Neuronal stem cell (in vitro differentiated cells): ENCODE results near the gene THBS3.
A peak's percentile ranks its signal among the peaks of the same experiment; 100 is the strongest.

Experiments used
- DNase-seq: peaks from one replicate; pipeline ENCODE4 v3.0.0-alpha.2; 2013; ENCODE audit warnings: low spot score
- H2AFZ ChIP-seq: one replicate; pipeline ENCODE4 v1.6.1; 2013; ENCODE audit warnings: mild to moderate bottlenecking, low read length, inconsistent platforms
- H2AK5ac ChIP-seq: 2 replicates; pipeline ENCODE4 v1.6.1; 2013; ENCODE audit warnings: low read depth, mild to moderate bottlenecking, inconsistent platforms, low read length, moderate library complexity, mixed read lengths
- H2BK120ac ChIP-seq: 2 replicates; pipeline ENCODE4 v1.6.1; 2013; ENCODE audit warnings: low read depth, mild to moderate bottlenecking, inconsistent platforms, low read length, moderate library complexity, mixed read lengths
- H2BK12ac ChIP-seq: one replicate; pipeline ENCODE4 v1.6.1; 2013; ENCODE audit warnings: low read length, inconsistent platforms
- H2BK15ac ChIP-seq: 2 replicates; pipeline ENCODE4 v1.6.1; 2013; ENCODE audit warnings: mild to moderate bottlenecking, low read length, inconsistent platforms, mixed read lengths
- H2BK5ac ChIP-seq: one replicate; pipeline ENCODE4 v1.6.1; 2013; ENCODE audit warnings: inconsistent platforms, mild to moderate bottlenecking, low read length, moderate library complexity
- H3K14ac ChIP-seq: one replicate; pipeline ENCODE4 v1.6.1; 2013; ENCODE audit warnings: low read length, inconsistent platforms
- H3K18ac ChIP-seq: 2 replicates; pipeline ENCODE4 v1.6.1; 2013; ENCODE audit warnings: low read length, inconsistent platforms
- H3K23ac ChIP-seq: 2 replicates; pipeline ENCODE4 v1.6.1; 2013; ENCODE audit warnings: low read depth, mild to moderate bottlenecking, mixed read lengths, low read length, inconsistent platforms; ENCODE audit not compliant: poor library complexity
- H3K27ac ChIP-seq: replicated peaks from 3 replicates; pipeline ENCODE4 v1.5.1; 2013; ENCODE audit warnings: low read length, inconsistent platforms
- H3K27me3 ChIP-seq, 3 experiments: 2 replicates each; pipeline ENCODE4 v1.6.1; 2013; ENCODE audit warnings: low read length in 3 of 3, mild to moderate bottlenecking in 2 of 3, inconsistent platforms in 1 of 3, low read depth in 1 of 3, mixed read lengths in 1 of 3, moderate library complexity in 1 of 3; ENCODE audit not compliant: control insufficient read depth in 3 of 3, insufficient read depth in 3 of 3
- H3K36me3 ChIP-seq, 2 donors: replicated peaks in 1 of 2; 2 replicates each; pipeline ENCODE4 v1.6.1; 2013; ENCODE audit warnings: low read length in 2 of 2; ENCODE audit not compliant: control insufficient read depth in 2 of 2, insufficient read depth in 2 of 2
- H3K4ac ChIP-seq: 2 replicates; pipeline ENCODE4 v1.6.1; 2013; ENCODE audit warnings: inconsistent platforms, mild to moderate bottlenecking, low read length, moderate library complexity
- H3K4me1 ChIP-seq, 2 donors: 1 replicate in 1 of 2; 2 replicates in 1 of 2; pipeline ENCODE4 v1.6.1; 2013; ENCODE audit warnings: low read length in 2 of 2, low read depth in 1 of 2; ENCODE audit not compliant: control insufficient read depth in 2 of 2, insufficient read depth in 1 of 2
- H3K4me2 ChIP-seq: one replicate; pipeline ENCODE4 v1.6.1; 2013; ENCODE audit warnings: mild to moderate bottlenecking, low read length, inconsistent platforms; ENCODE audit not compliant: insufficient read depth, poor library complexity, severe bottlenecking
- H3K4me3 ChIP-seq, 2 donors: 2 replicates each; pipeline ENCODE4 v1.5.1; 2013; ENCODE audit warnings: low read length in 2 of 2, mild to moderate bottlenecking in 2 of 2, inconsistent platforms in 1 of 2, moderate library complexity in 1 of 2
- H3K79me1 ChIP-seq: one replicate; pipeline ENCODE4 v1.6.1; 2013; ENCODE audit warnings: low read depth, mild to moderate bottlenecking, inconsistent platforms, low read length, moderate library complexity
- H3K9ac ChIP-seq: one replicate; pipeline ENCODE4 v1.6.1; 2013; ENCODE audit warnings: mild to moderate bottlenecking, low read depth, low read length, inconsistent platforms; ENCODE audit not compliant: poor library complexity
- H3K9me3 ChIP-seq, 2 donors: replicated peaks in 1 of 2; 2 replicates each; pipeline versions ENCODE3 to v1.6.1; 2013; ENCODE audit warnings: low read length in 2 of 2, mild to moderate bottlenecking in 2 of 2, inconsistent platforms in 1 of 2, low read depth in 1 of 2, mixed read lengths in 1 of 2, moderate library complexity in 1 of 2; ENCODE audit not compliant: control insufficient read depth in 2 of 2, insufficient read depth in 1 of 2
- H4K8ac ChIP-seq: one replicate; pipeline ENCODE4 v1.6.1; 2013; ENCODE audit warnings: low read depth, mild to moderate bottlenecking, inconsistent platforms, low read length, moderate library complexity
- H4K91ac ChIP-seq: one replicate; pipeline ENCODE4 v1.6.1; 2013; ENCODE audit warnings: low read length, low read depth, mild to moderate bottlenecking, inconsistent platforms; ENCODE audit not compliant: poor library complexity
- WGBS, 2 donors: extraction: QIAGEN DNeasy Blood & Tissue Kit; methylation state at CpG; one replicate each; pipeline ENCODE4 v1.1.7; 2013; ENCODE audit warnings: missing lambda C conversion rate in 2 of 2, mixed read lengths in 1 of 2; ENCODE audit not compliant: insufficient read length in 2 of 2, insufficient replicate concordance in 1 of 2; ENCODE audit errors: extremely low coverage in 2 of 2; 5-methylcytosine and 5-hydroxymethylcytosine counted together

The THBS3 gene

DNA sequence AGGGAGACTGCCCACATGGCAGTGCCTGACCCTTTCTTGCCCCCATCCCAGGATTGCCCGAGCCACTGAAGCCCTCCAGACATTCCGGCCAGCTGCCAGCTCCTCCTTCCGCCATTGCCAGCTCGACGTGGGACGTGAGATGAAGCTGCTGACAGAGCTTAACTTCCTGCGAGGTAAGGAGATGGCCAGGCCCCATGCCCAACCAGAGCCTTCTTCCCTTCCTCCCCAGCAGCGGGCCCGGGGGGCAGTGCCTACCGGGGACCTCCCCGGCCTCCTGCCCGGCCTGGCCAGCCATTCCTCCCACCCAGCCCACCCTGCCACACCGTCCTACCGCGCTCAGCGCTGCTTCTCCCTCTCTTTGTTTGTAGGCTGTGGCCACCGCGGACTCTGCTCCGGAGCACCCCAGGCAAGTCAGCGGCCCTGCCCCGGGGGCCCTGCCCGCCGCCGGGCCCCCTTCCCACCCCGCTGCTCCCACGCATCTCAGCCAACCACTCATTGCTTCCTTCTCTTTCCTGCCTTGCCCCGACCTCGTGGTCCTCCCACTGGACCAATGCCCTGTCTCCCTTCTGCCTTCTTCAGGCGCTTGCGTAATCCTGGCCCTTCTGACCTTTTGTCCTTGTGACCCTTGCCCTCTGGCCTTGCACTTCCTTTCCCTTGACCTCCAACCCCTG lies 29.1 kb downstream of the THBS3 start:
- Histone ChIP-seq H3K23ac (no peak overlapping the region), H3K27ac (no peak overlapping the region), H3K4me1 (peaks cover 9 to 13% of the 10 kb centered on the region in 2 donors), H2BK15ac (no peak overlapping the region), H3K4me3 (no peak overlapping the region), H3K4ac (no peak overlapping the region), H2BK5ac (no peak overlapping the region), H2BK12ac (no peak overlapping the region), H2AFZ (no peak overlapping the region), H4K8ac (no peak overlapping the region), H2BK120ac (no peak overlapping the region), H3K27me3 (no peaks in the 10 kb centered on the region), H3K9ac (no peak overlapping the region), H3K36me3 (peaks cover 27 to 34% of the 10 kb centered on the region in 2 donors), H2AK5ac (no peak overlapping the region), H4K91ac (no peak overlapping the region), H3K18ac (no peak overlapping the region), H3K4me2 (no peak overlapping the region), H3K9me3 (no peaks in the 10 kb centered on the region), H3K14ac (no peak overlapping the region), H3K79me1 (peaks cover 14% of the 10 kb centered on the region)
- DNase-seq = no peak
- WGBS, 2 donors = no CpG with 5 or more reads among the region's 30 CpGs

GRCh38 chr1:155177918-155178281 lies 29.8 kb downstream of the THBS3 start:
- H2BK15ac ChIP-seq = no peak overlapping the region
- no CpG with 5 or more reads among the region's 9 CpGs for WGBS, 2 donors
- DNase-seq = no peak

DNA sequence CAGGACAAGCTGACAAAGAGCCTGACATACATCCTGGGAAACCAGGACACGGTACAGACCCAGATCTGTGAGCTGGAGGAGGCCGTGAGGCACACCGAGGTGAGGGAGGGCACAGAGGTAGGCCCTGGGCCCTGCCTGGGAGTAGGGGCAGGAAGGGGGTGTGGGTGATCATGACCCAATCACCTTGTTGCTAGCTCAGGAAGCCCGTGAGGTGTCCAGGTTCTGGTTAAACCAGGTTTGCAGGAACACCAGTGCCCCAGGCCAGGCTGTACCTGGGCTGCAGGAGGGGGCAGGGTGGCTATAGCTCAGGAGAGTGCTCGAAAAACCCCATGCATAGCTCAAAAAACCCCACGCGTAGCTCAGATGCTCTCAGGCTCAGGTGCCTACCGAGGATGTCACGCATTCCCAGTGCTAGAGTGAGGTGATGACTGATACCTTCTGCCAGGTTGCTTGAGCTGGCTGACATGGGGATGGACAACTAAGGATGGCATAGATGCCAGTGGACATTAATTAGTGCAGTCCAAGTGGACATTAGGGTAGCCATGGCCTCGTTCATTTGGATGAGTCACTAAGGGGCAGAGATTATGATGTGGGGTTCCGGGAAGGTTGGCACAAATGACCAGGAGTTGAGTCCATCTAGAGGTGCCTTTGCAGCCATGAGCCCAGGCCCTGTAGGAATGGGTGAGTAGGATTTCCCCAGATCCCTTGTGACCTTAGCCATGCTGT lies 30.3 kb downstream of the THBS3 start:
- no peak overlapping the region for H2AK5ac ChIP-seq
- no peak overlapping the region for H3K9ac ChIP-seq
- no peak overlapping the region for H2BK120ac ChIP-seq
- no peak overlapping the region for H3K14ac ChIP-seq
- H3K27me3 ChIP-seq = no peaks in the 10 kb centered on the region
- no CpG with 5 or more reads among the region's 11 CpGs for WGBS, 2 donors
- H3K23ac ChIP-seq = peak overlapping the region; percentile 58
- DNase-seq = no peak
- no peak overlapping the region for H2BK5ac ChIP-seq
- no peak overlapping the region for H4K91ac ChIP-seq
- no peak overlapping the region for H3K4me2 ChIP-seq
- no peak overlapping the region for H3K18ac ChIP-seq
- H3K4me1 ChIP-seq = peaks cover 12 to 16% of the 10 kb centered on the region in 2 donors
- H3K27ac ChIP-seq = no peak overlapping the region
- peaks cover 27 to 34% of the 10 kb centered on the region in 2 donors for H3K36me3 ChIP-seq
- H2BK15ac ChIP-seq = peak overlapping the region; percentile 40
- H4K8ac ChIP-seq = no peak overlapping the region
- H3K79me1 ChIP-seq = peaks cover 18% of the 10 kb centered on the region
- no peak overlapping the region for H3K4ac ChIP-seq
- no peak overlapping the region for H3K4me3 ChIP-seq
- H2BK12ac ChIP-seq = no peak overlapping the region
- no peak overlapping the region for H2AFZ ChIP-seq
- H3K9me3 ChIP-seq = no peaks in the 10 kb centered on the region

More at GRCh38 chr1:155177918-155178281, 29.8 kb downstream of the THBS3 start:
- H3K14ac ChIP-seq = no peak overlapping the region
- H2BK12ac ChIP-seq = no peak overlapping the region
- no peak overlapping the region for H2BK120ac ChIP-seq
- peak overlapping the region; percentile 58 for H3K23ac ChIP-seq
- peaks cover 27 to 34% of the 10 kb centered on the region in 2 donors for H3K36me3 ChIP-seq
- no peaks in the 10 kb centered on the region for H3K9me3 ChIP-seq
- H3K27me3 ChIP-seq = no peaks in the 10 kb centered on the region
- no peak overlapping the region for H3K27ac ChIP-seq
- no peak overlapping the region for H3K18ac ChIP-seq
- H4K8ac ChIP-seq = no peak overlapping the region
- no peak overlapping the region for H3K9ac ChIP-seq
- no peak overlapping the region for H2BK5ac ChIP-seq
- no peak overlapping the region for H2AK5ac ChIP-seq
- peaks cover 14% of the 10 kb centered on the region for H3K79me1 ChIP-seq
- H3K4me2 ChIP-seq = no peak overlapping the region
- H2AFZ ChIP-seq = no peak overlapping the region
- H3K4me3 ChIP-seq = no peak overlapping the region
- no peak overlapping the region for H3K4ac ChIP-seq
- peak overlapping the region; percentile 14 for H4K91ac ChIP-seq
- peaks cover 11 to 13% of the 10 kb centered on the region in 2 donors for H3K4me1 ChIP-seq

- no peak overlapping the region for H4K91ac ChIP-seq
- no CpG with 5 or more reads among the region's 8 CpGs for WGBS, 2 donors
- H3K27me3 ChIP-seq = no peaks in the 10 kb centered on the region
- no peak overlapping the region for H4K8ac ChIP-seq
- DNase-seq = peak; percentile 61
- no peak overlapping the region for H3K23ac ChIP-seq
- H3K9ac ChIP-seq = no peak overlapping the region
- no peak overlapping the region for H3K27ac ChIP-seq
- no peak overlapping the region for H2AK5ac ChIP-seq
- H3K4me3 ChIP-seq = no peak overlapping the region
- H3K4ac ChIP-seq = no peak overlapping the region
- peaks cover 27 to 32% of the 10 kb centered on the region in 2 donors for H3K36me3 ChIP-seq
- no peaks in the 10 kb centered on the region for H3K9me3 ChIP-seq
- peaks cover 15% of the 10 kb centered on the region for H3K79me1 ChIP-seq
- H3K4me1 ChIP-seq = peaks cover 14 to 19% of the 10 kb centered on the region in 2 donors
- no peak overlapping the region for H2BK15ac ChIP-seq
- H2AFZ ChIP-seq = no peak overlapping the region
- H2BK120ac ChIP-seq = no peak overlapping the region
- H3K14ac ChIP-seq = no peak overlapping the region
- no peak overlapping the region for H2BK12ac ChIP-seq
- no peak overlapping the region for H3K4me2 ChIP-seq
- H2BK5ac ChIP-seq = no peak overlapping the region
- H3K18ac ChIP-seq = no peak overlapping the region
Measured at GRCh38 chr1:155176544-155177071, 31.1 kb downstream of the THBS3 start.
